ENCODE data around the gene ACE.

ACE gene

GRCh38 chr17:63506627-63507026 lies 29.8 kb downstream of the ACE start:
- no peak for DNase-seq (ENCODE audit: low read depth)
- TF ChIP-seq, protein P1, sequence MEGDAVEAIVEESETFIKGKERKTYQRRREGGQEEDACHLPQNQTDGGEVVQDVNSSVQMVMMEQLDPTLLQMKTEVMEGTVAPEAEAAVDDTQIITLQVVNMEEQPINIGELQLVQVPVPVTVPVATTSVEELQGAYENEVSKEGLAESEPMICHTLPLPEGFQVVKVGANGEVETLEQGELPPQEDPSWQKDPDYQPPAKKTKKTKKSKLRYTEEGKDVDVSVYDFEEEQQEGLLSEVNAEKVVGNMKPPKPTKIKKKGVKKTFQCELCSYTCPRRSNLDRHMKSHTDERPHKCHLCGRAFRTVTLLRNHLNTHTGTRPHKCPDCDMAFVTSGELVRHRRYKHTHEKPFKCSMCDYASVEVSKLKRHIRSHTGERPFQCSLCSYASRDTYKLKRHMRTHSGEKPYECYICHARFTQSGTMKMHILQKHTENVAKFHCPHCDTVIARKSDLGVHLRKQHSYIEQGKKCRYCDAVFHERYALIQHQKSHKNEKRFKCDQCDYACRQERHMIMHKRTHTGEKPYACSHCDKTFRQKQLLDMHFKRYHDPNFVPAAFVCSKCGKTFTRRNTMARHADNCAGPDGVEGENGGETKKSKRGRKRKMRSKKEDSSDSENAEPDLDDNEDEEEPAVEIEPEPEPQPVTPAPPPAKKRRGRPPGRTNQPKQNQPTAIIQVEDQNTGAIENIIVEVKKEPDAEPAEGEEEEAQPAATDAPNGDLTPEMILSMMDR (conservative IDR thresholded peaks at IDR 0.05; ENCODE audit: low read depth, low read length) = no peak
- no peak overlapping the region for H3K4me3 ChIP-seq (ENCODE audit: low read depth, low read length)

- TF ChIP-seq, protein P1 (conservative IDR thresholded peaks at IDR 0.05; ENCODE audit: low read depth, low read length) = no peak
- no peak for DNase-seq (ENCODE audit: low read depth)
- H3K4me3 ChIP-seq (ENCODE audit: low read depth, low read length) = no peak overlapping the region
Measured at GRCh38 chr17:63511331-63511730, 34.5 kb downstream of the ACE start.

GRCh38 chr17:63512388-63512787 lies 35.5 kb downstream of the ACE start:
- TF ChIP-seq, protein P1 (conservative IDR thresholded peaks at IDR 0.05; ENCODE audit: low read depth, low read length) = no peak
- no peak for DNase-seq (ENCODE audit: low read depth)
- H3K4me3 ChIP-seq (ENCODE audit: low read depth, low read length) = no peak overlapping the region

DNA sequence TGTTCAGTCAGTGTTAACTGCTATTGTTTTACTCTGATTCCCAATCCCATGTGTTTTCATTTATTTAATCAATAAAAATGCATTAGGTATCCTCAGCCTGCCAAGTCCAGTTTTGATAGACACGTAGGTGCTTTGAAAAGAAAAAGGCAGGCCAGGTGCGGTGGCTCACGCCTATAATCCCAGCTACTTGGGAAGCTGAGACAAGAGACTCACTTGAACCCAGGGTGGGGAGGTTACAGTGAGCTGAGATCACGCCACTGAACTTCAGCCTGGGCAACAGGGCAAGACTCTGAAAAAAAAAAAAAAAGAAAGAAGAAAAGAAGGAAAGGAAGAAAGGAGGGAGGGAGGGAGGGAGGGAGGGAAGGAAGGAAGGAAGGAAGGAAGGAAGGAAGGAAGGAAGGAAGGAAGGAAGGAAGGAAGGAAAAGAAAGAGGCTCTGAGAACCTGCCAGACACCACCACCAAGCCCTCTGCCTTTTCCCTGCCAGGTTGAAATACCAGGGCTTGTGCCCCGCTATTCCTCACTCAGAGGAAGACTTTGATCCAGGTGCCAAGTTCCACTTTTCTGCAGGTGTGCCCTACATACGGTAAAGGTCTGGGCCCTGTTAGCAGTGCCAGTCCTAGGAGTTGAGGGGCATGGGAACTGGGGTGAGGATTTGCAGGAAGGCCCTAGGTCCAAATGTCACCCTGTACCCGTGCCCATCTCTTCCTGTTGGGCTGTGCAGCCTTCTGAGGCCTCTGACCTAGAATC lies 36.2 kb downstream of the ACE start:
- TF ChIP-seq, protein P1 (conservative IDR thresholded peaks at IDR 0.05; ENCODE audit: low read depth, low read length) = no peak
- no peak overlapping the region for H3K4me3 ChIP-seq (ENCODE audit: low read depth, low read length)
- no peak for DNase-seq (ENCODE audit: low read depth)

DNA sequence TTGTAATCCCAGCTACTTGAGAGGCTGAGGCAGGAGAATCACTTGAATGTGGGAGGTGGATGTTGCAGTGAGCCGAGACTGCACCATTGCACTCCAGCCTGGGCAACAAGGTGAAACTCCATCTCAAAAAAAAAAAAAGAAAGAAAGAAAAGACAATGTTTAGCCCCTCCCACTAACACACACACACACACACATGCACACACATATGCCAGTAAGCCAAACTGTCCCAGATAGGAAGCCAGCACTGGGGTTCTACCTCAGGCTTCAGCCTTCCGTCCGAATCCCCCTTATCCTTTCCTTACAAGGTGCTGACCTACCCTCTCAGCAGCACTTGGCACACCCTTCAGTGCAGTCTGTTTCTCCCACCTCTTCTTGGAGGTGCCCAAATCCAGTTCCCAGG lies 37.6 kb downstream of the ACE start:
- no peak for DNase-seq (ENCODE audit: low read depth)
- H3K4me3 ChIP-seq (ENCODE audit: low read depth, low read length) = no peak overlapping the region
- TF ChIP-seq, protein P1 (conservative IDR thresholded peaks at IDR 0.05; ENCODE audit: low read depth, low read length) = no peak

GRCh38 chr17:63514974-63515373 lies 38.1 kb downstream of the ACE start:
- DNase-seq (ENCODE audit: low read depth) = no peak
- no peak overlapping the region for H3K4me3 ChIP-seq (ENCODE audit: low read depth, low read length)
- TF ChIP-seq, protein P1 (conservative IDR thresholded peaks at IDR 0.05; ENCODE audit: low read depth, low read length) = no peak

- DNase-seq (ENCODE audit: low read depth) = no peak
- no peak overlapping the region for H3K4me3 ChIP-seq (ENCODE audit: low read depth, low read length)
- TF ChIP-seq, protein P1 (conservative IDR thresholded peaks at IDR 0.05; ENCODE audit: low read depth, low read length) = no peak
Measured at GRCh38 chr17:63515426-63515825, 38.6 kb downstream of the ACE start.

Data from choroid plexus epithelial cell (primary cell).